Activated CD4-positive, alpha-beta T cell treated with anti-CD3 and anti-CD28 coated beads, Interleukin-2, Interleukin-4, amounts not matched to agents 100 ng/mL and 50 ng/mL, durations not matched to agents 16 hours and 8 hours (primary cell): ENCODE results near the gene CAMTA1.

Experiments
- DNase-seq: peaks from one replicate; pipeline ENCODE4 v3.0.0-alpha.2; 2020; ENCODE audit warnings: low spot score

CAMTA1 gene

GRCh38 chr1:7343882-7344281, 558.6 kb downstream of the CAMTA1 start:
- DNase-seq, result no peak

GRCh38 chr1:7344299-7344698, 559.0 kb downstream of the CAMTA1 start:
- no peak for DNase-seq

- DNase-seq, result no peak
Measured at GRCh38 chr1:7345516-7345915, 560.3 kb downstream of the CAMTA1 start.

- DNase-seq, result no peak
Measured at GRCh38 chr1:7346070-7346596, 560.9 kb downstream of the CAMTA1 start.

- no peak for DNase-seq
Measured at GRCh38 chr1:7346600-7347570, 561.6 kb downstream of the CAMTA1 start.

GRCh38 chr1:7348073-7348472, 562.8 kb downstream of the CAMTA1 start:
- no peak for DNase-seq

- DNase-seq, result no peak
Measured at GRCh38 chr1:7348580-7348979, 563.3 kb downstream of the CAMTA1 start.

- no peak for DNase-seq
Measured at GRCh38 chr1:7350804-7351203, 565.5 kb downstream of the CAMTA1 start.

- DNase-seq, result no peak
Measured at GRCh38 chr1:7351649-7352048, 566.4 kb downstream of the CAMTA1 start.

- DNase-seq, result no peak
Measured at GRCh38 chr1:7352364-7352763, 567.1 kb downstream of the CAMTA1 start.

- DNase-seq, result no peak
Measured at GRCh38 chr1:7352974-7353373, 567.7 kb downstream of the CAMTA1 start.

- no peak for DNase-seq
Measured at GRCh38 chr1:7355646-7356045, 570.4 kb downstream of the CAMTA1 start.

GRCh38 chr1:7356079-7356478, 570.8 kb downstream of the CAMTA1 start:
- DNase-seq, result no peak

GRCh38 chr1:7358425-7358824, 573.2 kb downstream of the CAMTA1 start:
- DNase-seq, result no peak

GRCh38 chr1:7360526-7360925, 575.3 kb downstream of the CAMTA1 start:
- DNase-seq, result no peak

GRCh38 chr1:7362947-7363346, 577.7 kb downstream of the CAMTA1 start:
- no peak for DNase-seq

GRCh38 chr1:7363450-7363849, 578.2 kb downstream of the CAMTA1 start:
- no peak for DNase-seq

GRCh38 chr1:7365706-7366105, 580.5 kb downstream of the CAMTA1 start:
- no peak for DNase-seq

GRCh38 chr1:7366286-7366954, 581.2 kb downstream of the CAMTA1 start:
- DNase-seq, result no peak

GRCh38 chr1:7366955-7367665, 581.9 kb downstream of the CAMTA1 start:
- no peak for DNase-seq

- no peak for DNase-seq
Measured at GRCh38 chr1:7369866-7370265, 584.6 kb downstream of the CAMTA1 start.

- DNase-seq, result no peak
Measured at GRCh38 chr1:7371926-7372325, 586.7 kb downstream of the CAMTA1 start.
